H1 (cell line): ENCODE data around the gene NR5A2. TPM values are rescaled to one million over a fixed set of nuclear protein-coding genes. Genes with fewer than 3 reads are reported as not detected.

Source experiments
- CTCF ChIA-PET: fragments of 300-600 bp; sonication (Branson Sonifier 250); formaldehyde crosslinking; loops from one replicate; lab custom pipeline; 2021; ENCODE audit not compliant: partially characterized antibody; lab: Charles Lee
- POLR2A ChIA-PET: fragments of 300-600 bp; sonication (Branson Sonifier 250); formaldehyde crosslinking; loops from one replicate; lab custom pipeline; 2021; ENCODE audit warnings: inconsistent platforms; ENCODE audit not compliant: partially characterized antibody; lab: Charles Lee
- DNase-seq, 2 experiments: peaks; one replicate each; pipeline versions ENCODE4 v3.0.0 to v3.0.0-alpha.2; 2010 to 2022; ENCODE audit warnings: low spot score in 2 of 2, low read depth in 1 of 2, mixed read lengths in 1 of 2
- FAIRE-seq: peaks from 2 replicates; lab custom pipeline; 2011; peaks lifted over from hg19 to GRCh38; lab: Jason Lieb, UNC
- H2AFZ ChIP-seq: 2 replicates; pipeline ENCODE4 v1.8.1; 2012; ENCODE audit warnings: low read length, inconsistent platforms
- H2AK5ac ChIP-seq: 2 replicates; pipeline ENCODE4 v1.6.1; 2013; ENCODE audit warnings: low read depth, low read length
- H2BK120ac ChIP-seq: replicated peaks from 2 replicates; pipeline ENCODE3; 2013; ENCODE audit warnings: low read depth, low read length, inconsistent platforms
- H2BK12ac ChIP-seq: 2 replicates; pipeline ENCODE4 v1.6.1; 2013; ENCODE audit warnings: low read depth, low read length
- H2BK15ac ChIP-seq: 2 replicates; pipeline ENCODE4 v1.6.1; 2013; ENCODE audit warnings: low read length
- H2BK20ac ChIP-seq: 2 replicates; pipeline ENCODE4 v1.6.1; 2013; ENCODE audit warnings: low read length
- H2BK5ac ChIP-seq: 2 replicates; pipeline ENCODE4 v1.6.1; 2013; ENCODE audit warnings: low read depth, low read length
- H3K14ac ChIP-seq: 2 replicates; pipeline ENCODE4 v1.6.1; 2013; ENCODE audit warnings: inconsistent platforms; ENCODE audit not compliant: insufficient read length
- H3K18ac ChIP-seq: 2 replicates; pipeline ENCODE4 v1.6.1; 2013; ENCODE audit warnings: low read length; ENCODE audit errors: extremely low read depth
- H3K23ac ChIP-seq: 2 replicates; pipeline ENCODE4 v1.6.1; 2013; ENCODE audit warnings: inconsistent platforms; ENCODE audit not compliant: insufficient read length
- H3K23me2 ChIP-seq: 2 replicates; pipeline ENCODE4 v1.6.1; 2013; ENCODE audit warnings: low read depth, low read length
- H3K27ac ChIP-seq: 2 replicates; pipeline ENCODE4 v1.6.1; 2011; ENCODE audit warnings: low read depth, low read length, inconsistent platforms
- H3K27me3 ChIP-seq, 4 experiments: replicated peaks in 1 of 4; 1 replicate in 1 of 4; 2 replicates in 3 of 4; pipeline versions ENCODE4 v1.6.1 to v1.8.1; 2011 to 2013; ENCODE audit warnings: low read length in 3 of 4, mild to moderate bottlenecking in 3 of 4, inconsistent platforms in 2 of 4, mixed read lengths in 2 of 4, moderate library complexity in 1 of 4; ENCODE audit not compliant: control insufficient read depth in 3 of 4, insufficient read depth in 3 of 4; ENCODE audit errors: extremely low read depth in 1 of 4
- H3K36me3 ChIP-seq, 4 experiments: 2 replicates each; pipeline versions ENCODE4 v1.6.1 to v1.8.1; 2011 to 2013; ENCODE audit warnings: mild to moderate bottlenecking in 4 of 4, low read length in 3 of 4, moderate library complexity in 2 of 4, control low read depth in 1 of 4, inconsistent platforms in 1 of 4; ENCODE audit not compliant: insufficient read depth in 4 of 4, control insufficient read depth in 2 of 4
- H3K4ac ChIP-seq: replicated peaks from 2 replicates; pipeline ENCODE3; 2013; ENCODE audit warnings: low read length, low read depth, mixed read lengths, inconsistent platforms; ENCODE audit not compliant: insufficient read length
- H3K4me1 ChIP-seq, 4 experiments: replicated peaks in 1 of 4; 1 replicate in 1 of 4; 2 replicates in 3 of 4; pipeline versions ENCODE4 v1.6.1 to v1.8.1; 2011 to 2013; ENCODE audit warnings: low read length in 3 of 4, inconsistent platforms in 2 of 4, mixed read lengths in 1 of 4; ENCODE audit not compliant: insufficient read depth in 4 of 4, control insufficient read depth in 3 of 4
- H3K4me2 ChIP-seq, 2 experiments: 2 replicates each; pipeline versions ENCODE4 v1.6.1 to v1.8.1; 2011 to 2013; ENCODE audit warnings: low read depth in 2 of 2, low read length in 2 of 2, control low read depth in 1 of 2, inconsistent platforms in 1 of 2, mild to moderate bottlenecking in 1 of 2; ENCODE audit not compliant: insufficient read depth in 1 of 2
- H3K4me3 ChIP-seq, 4 experiments: fragments of 200-600, 300-600 bp in 1 of 4; sonication (generic), shearing (Covaris generic), sonication (Bioruptor Twin) in 1 of 4; 2 replicates each; pipeline versions ENCODE4 v1.5.1 to v1.8.1; 2011 to 2016; ENCODE audit warnings: low read length in 4 of 4, low read depth in 3 of 4, control low read depth in 2 of 4, inconsistent platforms in 2 of 4, mild to moderate bottlenecking in 2 of 4, mixed read lengths in 1 of 4, moderate library complexity in 1 of 4; ENCODE audit not compliant: insufficient read depth in 2 of 4; ENCODE audit errors: extremely low read depth in 1 of 4
- H3K56ac ChIP-seq: replicated peaks from 2 replicates; pipeline ENCODE3; 2013; ENCODE audit warnings: low read depth, mild to moderate bottlenecking, mixed read lengths, low read length, inconsistent platforms; ENCODE audit not compliant: insufficient read length
- H3K79me1 ChIP-seq: 2 replicates; pipeline ENCODE4 v1.6.1; 2013; ENCODE audit warnings: low read depth, low read length, control low read depth
- H3K79me2 ChIP-seq, 2 experiments: 2 replicates each; pipeline versions ENCODE4 v1.6.1 to v1.8.1; 2012 to 2013; ENCODE audit warnings: low read length in 2 of 2, mild to moderate bottlenecking in 2 of 2, inconsistent platforms in 1 of 2; ENCODE audit not compliant: insufficient read depth in 2 of 2, control insufficient read depth in 1 of 2
- H3K9ac ChIP-seq, 4 experiments: replicated peaks in 1 of 4; 1 replicate in 1 of 4; 2 replicates in 3 of 4; pipeline versions ENCODE4 v1.6.1 to v1.8.1; 2011 to 2013; ENCODE audit warnings: low read depth in 3 of 4, low read length in 3 of 4, control low read depth in 2 of 4, mild to moderate bottlenecking in 2 of 4, moderate library complexity in 2 of 4, inconsistent platforms in 1 of 4; ENCODE audit errors: extremely low read depth in 1 of 4
- H3K9me3 ChIP-seq, 2 experiments: 2 replicates each; pipeline versions ENCODE4 v1.6.1 to v1.8.1; 2012 to 2013; ENCODE audit warnings: mild to moderate bottlenecking in 2 of 2, moderate library complexity in 2 of 2, control low read depth in 1 of 2, inconsistent platforms in 1 of 2, low read depth in 1 of 2, low read length in 1 of 2, mixed read lengths in 1 of 2; ENCODE audit not compliant: insufficient read depth in 2 of 2
- H4K20me1 ChIP-seq, 2 experiments: replicated peaks in 1 of 2; 2 replicates each; pipeline versions ENCODE3 to v1.8.1; 2011 to 2013; ENCODE audit warnings: inconsistent platforms in 2 of 2, low read length in 2 of 2, mild to moderate bottlenecking in 1 of 2; ENCODE audit not compliant: insufficient read depth in 2 of 2, control insufficient read depth in 1 of 2
- H4K5ac ChIP-seq: 2 replicates; pipeline ENCODE4 v1.6.1; 2013; ENCODE audit warnings: low read length, low read depth, mixed read lengths, inconsistent platforms; ENCODE audit not compliant: insufficient read length
- H4K8ac ChIP-seq: 2 replicates; pipeline ENCODE4 v1.8.0; 2013; ENCODE audit warnings: mild to moderate bottlenecking, moderate library complexity, low read length, inconsistent platforms; ENCODE audit not compliant: insufficient read depth; ENCODE audit errors: extremely low read depth
- H4K91ac ChIP-seq: replicated peaks from 2 replicates; pipeline ENCODE3; 2013; ENCODE audit warnings: low read length, mixed read lengths, inconsistent platforms; ENCODE audit not compliant: insufficient read length
- EP300 ChIP-seq, 2 experiments: IDR thresholded peaks; 1 replicate in 1 of 2; 2 replicates in 1 of 2; pipeline ENCODE4 v1.6.1; 2011 to 2012; ENCODE audit warnings: low read depth in 2 of 2, low read length in 2 of 2, mild to moderate bottlenecking in 2 of 2, borderline replicate concordance in 1 of 2, inconsistent platforms in 1 of 2, moderate library complexity in 1 of 2
- EZH2 ChIP-seq: fragments of 200-600 bp; sonication (generic); IDR thresholded peaks from 2 replicates; pipeline ENCODE4 v1.7.1; 2012; ENCODE audit warnings: low read depth, mild to moderate bottlenecking, moderate library complexity, low read length, inconsistent platforms; ENCODE audit not compliant: severe bottlenecking
- RBBP5 ChIP-seq: IDR thresholded peaks from 2 replicates; pipeline ENCODE4 v1.7.1; 2012; ENCODE audit warnings: low read depth, mild to moderate bottlenecking, inconsistent platforms, low read length, moderate library complexity, borderline replicate concordance
- SP2 ChIP-seq: IDR thresholded peaks from 2 replicates; pipeline ENCODE4 v1.6.1; 2012; ENCODE audit warnings: mild to moderate bottlenecking, low read length, inconsistent platforms
- WGBS, 2 experiments: shearing (Covaris generic) in 1 of 2; methylation state at CpG; one replicate each; pipeline versions ENCODE4 v1.1.6 to v1.1.7; 2013 to 2015; ENCODE audit warnings: low lambda C conversion rate in 2 of 2, mixed read lengths in 2 of 2, inconsistent platforms in 1 of 2, low coverage in 1 of 2, missing lambda C conversion rate in 1 of 2; ENCODE audit not compliant: insufficient replicate concordance in 2 of 2, insufficient coverage in 1 of 2, insufficient read length in 1 of 2; ENCODE audit errors: extremely low coverage in 1 of 2, missing lambda C conversion rate in 1 of 2; 5-methylcytosine and 5-hydroxymethylcytosine counted together
- polyA plus RNA-seq, 7 experiments: library from polyadenylated mRNA; depleted of rRNA in 3 of 7; stranded (reverse) in 5 of 7; unstranded in 2 of 7; fragments of >200 nt in 5 of 7; fragments of 200-250 nt in 2 of 7; gene quantifications; 1 replicate in 5 of 7; 2 replicates in 1 of 7; 4 replicates in 1 of 7; pipeline versions ENCODE4 v1.2.1 to v1.2.3, GENCODE V29; 2011 to 2013; ENCODE audit warnings: missing spikeins in 2 of 7, mixed read lengths in 2 of 7
- total RNA-seq: library from RNA; stranded (reverse); fragmentation: NEBNext Ultra II Directional; extraction: Animal tissue kit (Norgen Biotek cat#: 25700); gene quantifications from 2 replicates; pipeline ENCODE4 v1.2.1, GENCODE V29; 2021

Gene NR5A2
- total and polyA plus RNA-seq, 2 of the 8 experiments (the other 6 are each of a cell fraction or from before 2014, with no cell fraction given), result 1.7 to 11.6 TPM

GRCh38 chr1:200005165-200005564, 22.3 kb upstream of the NR5A2 start:
- Histone ChIP-seq H3K79me1 (no peaks in the 10 kb centered on the region), H3K9me3 (no peaks in the 10 kb centered on the region), H2BK120ac (no peak overlapping the region), H4K20me1 (no peaks in the 10 kb centered on the region), H3K14ac (no peak overlapping the region), H3K79me2 (no peaks in the 10 kb centered on the region), H3K27ac (no peak overlapping the region), H3K4me2 (no peak overlapping the region), H3K23ac (no peak overlapping the region), H2AK5ac (no peak overlapping the region), H3K36me3 (no peaks in the 10 kb centered on the region), H2BK5ac (no peak overlapping the region), H4K5ac (no peak overlapping the region), H3K27me3 (no peaks in the 10 kb centered on the region), H3K4ac (no peak overlapping the region), H2BK15ac (no peak overlapping the region), H3K18ac (no peak overlapping the region), H3K9ac (no peak overlapping the region), H3K23me2 (no peaks in the 10 kb centered on the region), H2BK20ac (no peak overlapping the region), H4K91ac (no peak overlapping the region), H3K4me1 (no peaks in the 10 kb centered on the region), H3K56ac (no peak overlapping the region), H2AFZ (no peak overlapping the region), H3K4me3 (no peak overlapping the region), H2BK12ac (no peak overlapping the region), H4K8ac (no peak overlapping the region)
- FAIRE-seq, result no peak
- DNase-seq, result no peak
- WGBS, 2 experiments, result 93% methylated on average over 6 of the region's 6 CpGs; no CpG with 5 or more reads in 1 of the 2 experiments
- ChIA-PET POLR2A (no interaction called here), CTCF (interaction anchor here (0.7 kb wide), 1 partner anchor 249 kb away, joined by 3 read pairs; no protein-coding TSS in a partner anchor)
- TF ChIP-seq EZH2 (no peak), EP300 (IDR thresholded peaks at IDR 0.05; ENCODE audit: borderline replicate concordance in 1 of 2, low read depth in 2 of 2, low read length in 2 of 2) (no peak), SP2 (no peak), RBBP5 (no peak)
